Esophagus squamous epithelium (tissue), 5 donors: ENCODE results near the gene SEMA6A. TPM values are rescaled to one million over a fixed set of nuclear protein-coding genes. Genes with fewer than 3 reads are reported as not detected.

Experiments used
- DNase-seq: peaks from one replicate; lab custom pipeline; 2025; lab: John Stamatoyannopoulos, UW
- H3K27ac ChIP-seq, 4 donors: fragments of 200-600 bp; sonication (generic); one replicate each; pipeline ENCODE4 v1.5.1; 2016 to 2019; ENCODE audit warnings: mild to moderate bottlenecking in 1 of 4
- H3K27me3 ChIP-seq, 4 donors: fragments of 200-600 bp; sonication (generic); 1 replicate in 3 of 4; 2 replicates in 1 of 4; pipeline versions ENCODE4 v1.5.1 to v1.6.0; 2017 to 2021; ENCODE audit warnings: antibody characterized with exemption in 1 of 4
- H3K36me3 ChIP-seq, 3 donors: fragments of 200-600 bp; sonication (generic); one replicate each; pipeline ENCODE4 v1.5.1; 2016 to 2019
- H3K4me1 ChIP-seq, 3 donors: fragments of 200-600 bp; sonication (generic); one replicate each; pipeline ENCODE4 v1.5.1; 2017 to 2019
- H3K4me3 ChIP-seq, 4 donors: fragments of 200-600 bp; sonication (generic); 1 replicate in 3 of 4; 2 replicates in 1 of 4; pipeline ENCODE4 v1.5.1; 2016 to 2019; ENCODE audit warnings: mild to moderate bottlenecking in 2 of 4, moderate library complexity in 1 of 4
- H3K9me3 ChIP-seq, 3 donors: fragments of 200-600 bp; sonication (generic); one replicate each; pipeline ENCODE4 v1.5.1; 2016 to 2019
- POLR2A ChIP-seq, 4 donors: fragments of 450-650 bp; IDR thresholded peaks; one replicate each; pipeline ENCODE4 v1.6.1; 2017; ENCODE audit warnings: antibody characterized with exemption in 4 of 4, mild to moderate bottlenecking in 4 of 4, moderate library complexity in 3 of 4
- WGBS, 2 donors: methylation state at CpG; one replicate each; pipeline ENCODE4 v1.1.5; 2018; 5-methylcytosine and 5-hydroxymethylcytosine counted together
- intact Hi-C: fragments of 100-400 bp; cut with DNase I; formaldehyde crosslinking; loops from one replicate; pipeline ENCODE4 v1.15.0; 2022
- total RNA-seq, 4 donors: library from RNA; depleted of rRNA; stranded (reverse); fragments of >200 nt; gene quantifications; one replicate each; pipeline ENCODE4 v1.1.0, GENCODE V29; 2016
- TF ChIP-seq, protein P1 (sequence below), 6 experiments: fragments of 450-650 bp in 4 of 6; fragments of 200-600 bp in 2 of 6; sonication (generic) in 2 of 6; IDR thresholded peaks; one replicate each; pipeline ENCODE4 v1.5.1; 2016 to 2019; ENCODE audit warnings: antibody characterized with exemption in 6 of 6, mild to moderate bottlenecking in 4 of 6, moderate library complexity in 4 of 6
- donor health status: DM: yes; HTN: yes; CAD: no.

The SEMA6A gene
- total RNA-seq, 4 donors from 2014 or later = 3.0 to 28.6 (median 4.3) TPM

DNA sequence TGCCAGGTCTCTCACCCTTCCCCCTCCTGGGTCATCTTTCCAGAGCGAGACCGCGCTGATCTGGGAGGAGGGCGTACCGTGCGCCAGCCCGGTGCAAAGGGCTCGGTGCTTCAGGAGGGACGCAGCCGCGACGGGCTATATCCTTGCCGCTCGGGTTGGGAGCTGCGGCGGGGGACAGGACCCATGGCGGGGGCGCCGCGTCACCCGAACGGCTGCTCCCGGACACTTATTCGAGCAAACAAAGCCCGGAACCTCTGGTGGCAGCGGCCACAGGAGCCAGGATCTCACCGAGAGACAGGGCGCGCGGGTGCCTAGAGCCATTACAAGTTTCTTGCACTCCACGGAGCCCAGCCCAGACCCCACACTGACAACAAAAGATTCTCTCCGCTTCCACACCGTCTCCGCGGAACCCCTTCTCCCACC, 1.3 kb downstream of the SEMA6A start:
- H3K36me3 ChIP-seq = no peaks in the 10 kb centered on the region
- peaks cover 0 to 61% (median 0%) of the 10 kb centered on the region in 4 donors for H3K27me3 ChIP-seq
- no peak for DNase-seq
- H3K4me3 ChIP-seq = peak overlapping the region; percentile 40 to 81 (median 68)
- WGBS, 2 donors = 7% methylated on average over 5 to 7 of the region's 35 CpGs
- intact Hi-C loops = loop anchor here (10.0 kb wide), 1 partner anchor 372 kb away; no protein-coding TSS in a partner anchor
- no peaks in the 10 kb centered on the region for H3K9me3 ChIP-seq
- H3K4me1 ChIP-seq = peaks cover 0 to 58% (median 12%) of the 10 kb centered on the region in 3 donors
- no peak for TF ChIP-seq POLR2A (IDR thresholded peaks at IDR 0.05)
- TF ChIP-seq, protein P1, sequence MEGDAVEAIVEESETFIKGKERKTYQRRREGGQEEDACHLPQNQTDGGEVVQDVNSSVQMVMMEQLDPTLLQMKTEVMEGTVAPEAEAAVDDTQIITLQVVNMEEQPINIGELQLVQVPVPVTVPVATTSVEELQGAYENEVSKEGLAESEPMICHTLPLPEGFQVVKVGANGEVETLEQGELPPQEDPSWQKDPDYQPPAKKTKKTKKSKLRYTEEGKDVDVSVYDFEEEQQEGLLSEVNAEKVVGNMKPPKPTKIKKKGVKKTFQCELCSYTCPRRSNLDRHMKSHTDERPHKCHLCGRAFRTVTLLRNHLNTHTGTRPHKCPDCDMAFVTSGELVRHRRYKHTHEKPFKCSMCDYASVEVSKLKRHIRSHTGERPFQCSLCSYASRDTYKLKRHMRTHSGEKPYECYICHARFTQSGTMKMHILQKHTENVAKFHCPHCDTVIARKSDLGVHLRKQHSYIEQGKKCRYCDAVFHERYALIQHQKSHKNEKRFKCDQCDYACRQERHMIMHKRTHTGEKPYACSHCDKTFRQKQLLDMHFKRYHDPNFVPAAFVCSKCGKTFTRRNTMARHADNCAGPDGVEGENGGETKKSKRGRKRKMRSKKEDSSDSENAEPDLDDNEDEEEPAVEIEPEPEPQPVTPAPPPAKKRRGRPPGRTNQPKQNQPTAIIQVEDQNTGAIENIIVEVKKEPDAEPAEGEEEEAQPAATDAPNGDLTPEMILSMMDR (IDR thresholded peaks at IDR 0.05) = no peak
- peak overlapping the region; percentile 68 to 89 (median 79) for H3K27ac ChIP-seq

DNA sequence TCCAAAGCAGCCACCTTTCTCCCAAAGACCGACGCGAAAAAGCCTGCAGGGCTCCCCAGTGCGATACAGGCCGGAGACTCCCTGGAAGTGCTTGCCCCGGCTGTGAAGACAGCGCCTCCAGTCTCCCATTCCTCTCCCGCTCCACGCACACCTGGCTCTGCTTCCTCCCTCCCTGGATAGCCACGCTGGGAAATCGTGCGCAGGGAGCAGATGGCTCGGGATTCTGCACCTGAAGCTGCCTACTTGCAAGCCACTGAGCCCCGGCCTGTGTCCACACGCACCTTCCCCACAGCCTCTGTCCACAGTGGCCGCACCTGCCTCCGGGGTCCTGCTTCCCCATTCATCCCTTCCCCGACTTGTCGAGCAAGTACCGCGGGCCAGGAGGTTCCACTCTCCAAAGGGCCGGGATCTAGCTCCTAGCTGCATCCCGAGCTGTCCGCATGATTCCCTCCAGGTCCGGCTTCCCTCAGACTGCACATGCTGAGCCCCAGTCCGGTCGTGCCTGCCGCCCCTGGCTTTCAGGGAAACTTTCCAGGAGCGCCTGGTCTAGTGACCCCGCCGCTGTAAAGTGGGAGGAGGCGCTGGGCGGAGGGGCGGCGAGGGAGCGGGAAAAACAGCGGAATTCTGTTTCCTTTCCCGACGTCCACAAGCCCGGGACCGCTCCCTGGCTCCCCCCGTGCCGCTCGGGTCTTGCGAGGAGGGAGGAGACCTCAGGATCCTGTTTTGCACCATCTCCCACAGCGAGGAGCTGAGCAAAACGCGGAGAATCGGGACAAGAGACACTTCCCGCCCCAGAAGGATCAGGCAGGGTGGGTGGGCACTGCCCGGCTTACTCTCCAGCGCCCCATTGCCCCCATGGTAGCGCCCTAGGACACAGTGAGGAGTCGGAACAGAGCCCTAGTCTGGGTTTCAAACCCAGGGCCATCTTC, 2.0 kb downstream of the SEMA6A start:
- Histone ChIP-seq H3K4me1 (peaks cover 0 to 58% (median 12%) of the 10 kb centered on the region in 3 donors), H3K4me3 (peak overlapping the region; percentile 40 to 81 (median 68)), H3K36me3 (no peaks in the 10 kb centered on the region), H3K9me3 (no peaks in the 10 kb centered on the region), H3K27me3 (peaks cover 0 to 61% (median 0%) of the 10 kb centered on the region in 4 donors), H3K27ac (peak overlapping the region; percentile 68 to 89 (median 79))
- TF ChIP-seq POLR2A (IDR thresholded peaks at IDR 0.05) = no peak
- TF ChIP-seq, protein P1 (IDR thresholded peaks at IDR 0.05) = no peak
- intact Hi-C loops = loop anchor here (10.0 kb wide), 1 partner anchor 372 kb away; no protein-coding TSS in a partner anchor
- no peak for DNase-seq
- 0 to 17% methylated on average over 11 to 18 of the region's 54 CpGs for WGBS, 2 donors

DNA sequence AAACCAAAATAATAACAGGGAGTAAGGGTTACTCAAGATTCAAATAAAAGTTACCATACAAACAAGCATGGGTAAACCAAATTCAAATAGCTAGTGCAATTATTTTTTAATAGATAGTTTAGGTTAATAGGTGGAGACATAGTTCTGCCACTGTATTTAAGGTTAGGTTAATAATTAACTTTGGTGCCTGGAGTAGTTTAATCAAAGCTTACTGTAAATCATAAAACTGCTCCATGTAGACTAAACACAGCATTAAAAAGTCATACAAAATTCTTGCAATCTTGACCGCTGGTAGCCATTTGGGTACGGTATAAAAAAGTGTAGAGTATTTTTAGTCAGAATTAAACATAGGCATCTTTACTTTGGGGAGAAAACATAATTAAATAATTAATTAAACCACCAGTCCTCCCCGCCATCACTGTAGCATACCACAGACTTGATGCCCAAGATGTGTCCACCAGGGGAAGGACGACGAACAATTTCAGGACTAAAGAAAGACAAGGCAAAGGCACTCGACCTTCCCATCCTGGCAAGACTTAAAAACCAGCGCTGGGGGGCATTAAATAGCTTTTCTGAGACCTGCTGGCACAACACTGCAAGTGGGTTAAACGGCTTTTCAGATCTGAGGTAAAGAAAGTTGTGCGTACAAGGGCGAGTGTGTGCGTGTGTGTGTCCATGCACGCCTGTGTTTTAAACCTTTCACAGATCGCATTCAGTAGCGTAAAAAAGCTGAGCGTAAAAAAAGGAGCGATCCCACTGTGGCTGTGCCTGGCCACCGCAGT, 2.9 kb downstream of the SEMA6A start:
- Histone ChIP-seq H3K27ac (peak overlapping the region in 2 of 4 donors; percentile 82 to 89), H3K9me3 (no peaks in the 10 kb centered on the region), H3K27me3 (peaks cover 0 to 61% (median 0%) of the 10 kb centered on the region in 4 donors), H3K36me3 (no peaks in the 10 kb centered on the region), H3K4me3 (peak overlapping the region; percentile 40 to 81 (median 68)), H3K4me1 (peaks cover 0 to 58% (median 12%) of the 10 kb centered on the region in 3 donors)
- TF ChIP-seq, protein P1 (IDR thresholded peaks at IDR 0.05) = peak in 3 of 6 experiments; percentile 5 to 18 (median 12)
- TF ChIP-seq POLR2A (IDR thresholded peaks at IDR 0.05) = no peak
- 20 to 35% methylated on average over 17 of the region's 17 CpGs for WGBS, 2 donors
- no peak for DNase-seq
- intact Hi-C loops = loop anchor here (10.0 kb wide), 1 partner anchor 373 kb away; no protein-coding TSS in a partner anchor

DNA sequence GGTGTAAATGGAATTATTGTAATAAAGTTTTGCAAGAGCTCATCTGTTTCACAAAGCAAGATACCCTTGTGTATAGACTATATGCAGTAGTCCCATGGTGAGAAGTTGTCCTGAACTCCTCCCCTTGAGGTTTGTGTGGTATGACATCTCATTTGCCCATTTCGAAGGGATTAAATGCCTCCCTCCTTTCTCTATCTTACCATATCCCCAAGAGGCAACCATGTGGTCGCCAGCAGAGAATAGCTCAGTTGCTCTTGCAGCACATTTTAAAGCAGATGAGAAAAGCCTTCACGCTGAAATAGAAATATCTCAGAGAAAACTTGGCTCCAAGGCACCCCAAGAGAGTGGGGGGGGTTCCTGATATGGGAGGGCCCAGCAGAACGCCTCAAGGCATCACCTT, 4.6 kb downstream of the SEMA6A start:
- Histone ChIP-seq H3K27ac (no peak overlapping the region), H3K9me3 (no peaks in the 10 kb centered on the region), H3K4me1 (peaks cover 0 to 44% (median 12%) of the 10 kb centered on the region in 3 donors), H3K36me3 (no peaks in the 10 kb centered on the region), H3K27me3 (peaks cover 0 to 49% (median 0%) of the 10 kb centered on the region in 4 donors), H3K4me3 (no peak overlapping the region)
- 58 to 69% methylated on average over 4 of the region's 4 CpGs for WGBS, 2 donors
- DNase-seq = no peak
- TF ChIP-seq, protein P1 (IDR thresholded peaks at IDR 0.05) = no peak
- no peak for TF ChIP-seq POLR2A (IDR thresholded peaks at IDR 0.05)
- intact Hi-C loops = loop anchor here (10.0 kb wide), 1 partner anchor 375 kb away; no protein-coding TSS in a partner anchor
